Mammary epithelial cell (primary cell): Measurements from ENCODE around the gene LPP.

ENCODE experiments used
- EZH2 ChIP-seq: IDR thresholded peaks from 2 replicates; pipeline ENCODE4 v1.6.1; 2012; ENCODE audit warnings: low read length, inconsistent platforms, borderline replicate concordance
- TF ChIP-seq, protein P1 (sequence below), 2 donors: IDR thresholded peaks in 1 of 2; conservative IDR thresholded peaks in 1 of 2; 2 replicates each; pipeline ENCODE4 v1.5.1; 2011 to 2012; ENCODE audit warnings: inconsistent platforms in 2 of 2, low read length in 2 of 2, mild to moderate bottlenecking in 2 of 2, control low read depth in 1 of 2, low read depth in 1 of 2; ENCODE audit not compliant: insufficient read depth in 1 of 2; ENCODE audit errors: extremely low read depth in 1 of 2

DNA sequence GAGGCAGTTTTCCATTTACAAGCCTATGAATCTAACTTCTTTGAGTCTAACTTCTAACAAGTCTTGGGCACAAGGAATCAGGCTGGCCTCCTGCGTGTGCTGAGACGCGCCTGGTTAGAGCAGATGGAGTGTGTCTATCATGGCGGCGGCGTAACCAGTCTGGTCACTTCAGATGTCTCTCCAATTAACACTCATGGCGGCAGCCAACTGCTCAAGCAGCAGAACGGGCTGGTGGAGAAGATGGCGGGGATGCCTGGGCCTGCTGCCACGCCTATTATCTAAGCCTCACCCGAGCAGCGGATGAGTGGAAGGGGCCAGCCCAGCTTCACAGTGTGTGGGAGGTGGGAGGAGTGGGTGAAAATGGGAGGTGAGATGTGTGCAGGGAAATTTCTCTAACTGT is 771.4 kb downstream of the LPP start:
- TF ChIP-seq, protein P1, sequence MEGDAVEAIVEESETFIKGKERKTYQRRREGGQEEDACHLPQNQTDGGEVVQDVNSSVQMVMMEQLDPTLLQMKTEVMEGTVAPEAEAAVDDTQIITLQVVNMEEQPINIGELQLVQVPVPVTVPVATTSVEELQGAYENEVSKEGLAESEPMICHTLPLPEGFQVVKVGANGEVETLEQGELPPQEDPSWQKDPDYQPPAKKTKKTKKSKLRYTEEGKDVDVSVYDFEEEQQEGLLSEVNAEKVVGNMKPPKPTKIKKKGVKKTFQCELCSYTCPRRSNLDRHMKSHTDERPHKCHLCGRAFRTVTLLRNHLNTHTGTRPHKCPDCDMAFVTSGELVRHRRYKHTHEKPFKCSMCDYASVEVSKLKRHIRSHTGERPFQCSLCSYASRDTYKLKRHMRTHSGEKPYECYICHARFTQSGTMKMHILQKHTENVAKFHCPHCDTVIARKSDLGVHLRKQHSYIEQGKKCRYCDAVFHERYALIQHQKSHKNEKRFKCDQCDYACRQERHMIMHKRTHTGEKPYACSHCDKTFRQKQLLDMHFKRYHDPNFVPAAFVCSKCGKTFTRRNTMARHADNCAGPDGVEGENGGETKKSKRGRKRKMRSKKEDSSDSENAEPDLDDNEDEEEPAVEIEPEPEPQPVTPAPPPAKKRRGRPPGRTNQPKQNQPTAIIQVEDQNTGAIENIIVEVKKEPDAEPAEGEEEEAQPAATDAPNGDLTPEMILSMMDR (conservative IDR thresholded peaks at IDR 0.05 in 1 of 2, IDR thresholded peaks at IDR 0.05 in 1 of 2; ENCODE audit: extremely low read depth in 1 of 2, insufficient read depth in 1 of 2, low read depth in 1 of 2, low read length in 2 of 2), result no peak
- TF ChIP-seq EZH2, result no peak
